ENCODE results near the gene CAPSL. TPM values are rescaled to one million over a fixed set of nuclear protein-coding genes. Genes with fewer than 3 reads are reported as not detected.

CAPSL gene
- total RNA-seq, 4 donors from 2014 or later: not detected

- TF ChIP-seq CTCF (IDR thresholded peaks at IDR 0.05; ENCODE audit: low read depth): no peak
These were observed 14.1 kb downstream of the CAPSL start for GRCh38 chr5:35924122-35924949.

DNA sequence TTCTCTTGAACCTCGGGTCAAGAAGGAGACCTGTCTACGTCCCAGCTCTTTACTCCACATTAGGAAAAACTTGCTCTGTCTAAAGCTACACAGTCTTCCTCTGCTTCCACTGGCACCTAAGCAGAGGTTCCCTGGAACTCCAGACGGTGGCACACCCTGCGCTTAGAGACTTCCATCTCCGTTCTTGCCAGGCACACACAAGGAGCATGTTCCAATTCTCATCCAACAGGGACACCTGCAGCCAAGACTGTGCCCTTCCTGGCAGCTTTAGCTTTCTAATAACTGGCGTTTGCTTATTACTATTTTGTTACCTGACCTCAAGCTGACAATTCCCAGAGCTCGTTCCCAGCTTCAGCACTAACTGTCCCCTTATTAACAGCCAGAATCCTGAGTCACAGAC, 16.0 kb downstream of the CAPSL start:
- no peak for TF ChIP-seq CTCF (IDR thresholded peaks at IDR 0.05; ENCODE audit: low read depth)

DNA sequence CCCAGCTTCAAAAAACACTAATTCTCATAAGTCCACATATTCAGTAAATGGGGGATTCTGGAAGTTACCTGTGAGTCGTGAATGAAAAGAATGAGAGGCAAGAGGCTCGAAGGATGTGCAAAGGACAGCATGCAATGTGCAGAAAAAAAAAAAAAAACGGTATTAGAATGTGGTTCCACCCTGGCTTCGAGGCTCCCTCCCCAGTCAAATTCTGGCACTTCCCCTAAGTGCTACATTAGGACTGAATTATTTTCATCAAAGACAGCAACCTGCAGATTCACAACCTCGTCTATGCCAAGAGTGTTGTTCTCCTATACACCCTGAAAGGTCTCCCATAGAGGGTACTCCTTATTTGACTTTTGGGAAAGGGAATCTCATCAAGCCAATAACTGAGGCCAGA, 16.5 kb downstream of the CAPSL start:
- no peak for TF ChIP-seq CTCF (IDR thresholded peaks at IDR 0.05; ENCODE audit: low read depth)

DNA sequence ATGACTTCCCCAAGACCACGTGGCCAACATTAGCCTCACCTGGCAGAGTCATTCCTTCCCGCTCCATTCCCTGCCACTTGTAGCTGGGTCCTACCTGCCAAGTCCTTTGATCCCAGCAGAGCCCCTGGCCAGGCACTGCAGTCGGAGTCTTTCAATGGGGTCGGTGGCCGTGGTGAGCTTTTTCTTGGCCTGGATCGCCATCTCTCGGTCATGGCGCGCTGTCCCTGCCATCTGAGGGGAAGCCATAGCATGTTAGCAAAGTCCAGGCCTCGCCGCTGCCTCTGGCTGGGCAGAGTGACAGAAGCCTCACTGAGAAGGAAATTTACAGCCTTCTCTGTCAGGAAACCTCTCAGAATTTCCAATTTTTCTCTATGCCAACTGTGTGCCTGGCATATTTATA, 17.5 kb downstream of the CAPSL start:
- no peak for TF ChIP-seq CTCF (IDR thresholded peaks at IDR 0.05; ENCODE audit: low read depth)

- TF ChIP-seq CTCF (IDR thresholded peaks at IDR 0.05; ENCODE audit: low read depth): no peak
These were observed 19.2 kb downstream of the CAPSL start for GRCh38 chr5:35919191-35919590.

GRCh38 chr5:35908814-35909213, 29.6 kb downstream of the CAPSL start:
- no peak for TF ChIP-seq CTCF (IDR thresholded peaks at IDR 0.05; ENCODE audit: low read depth)

DNA sequence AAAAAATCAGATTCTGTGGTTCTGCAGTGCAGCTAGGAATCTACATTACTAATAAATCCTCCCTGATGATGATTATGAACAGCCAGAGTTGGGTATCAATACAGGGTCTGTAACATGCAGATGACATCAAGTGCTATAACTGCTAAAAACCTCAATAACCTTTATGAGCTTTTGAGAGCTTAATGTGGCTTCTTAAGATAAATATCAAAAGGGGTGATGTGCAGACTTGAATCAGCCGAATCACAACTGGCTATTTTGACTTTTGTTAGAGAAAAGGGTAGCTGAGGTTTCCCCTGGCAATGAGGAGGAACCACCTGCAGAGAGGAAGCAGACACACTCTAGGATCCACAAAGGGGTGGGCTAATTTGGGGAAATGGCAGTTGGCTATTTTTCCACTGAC, 30.2 kb downstream of the CAPSL start:
- no peak for TF ChIP-seq CTCF (IDR thresholded peaks at IDR 0.05; ENCODE audit: low read depth)

Data from subcutaneous adipose tissue (tissue), 4 donors.